Activated T-cell treated with anti-CD3 and anti-CD28 coated beads, Interleukin-2, amount 50 U/mL, for 1 hour (primary cell): ENCODE data around the gene COL2A1.

ENCODE experiments used
- DNase-seq: peaks from one replicate; pipeline ENCODE4 v3.0.0-alpha.2; 2020

Gene COL2A1

GRCh38 chr12:48010366-48010970 lies 6.2 kb upstream of the COL2A1 start:
- DNase-seq, result no peak

GRCh38 chr12:48009471-48009870 lies 5.2 kb upstream of the COL2A1 start:
- no peak for DNase-seq

DNA sequence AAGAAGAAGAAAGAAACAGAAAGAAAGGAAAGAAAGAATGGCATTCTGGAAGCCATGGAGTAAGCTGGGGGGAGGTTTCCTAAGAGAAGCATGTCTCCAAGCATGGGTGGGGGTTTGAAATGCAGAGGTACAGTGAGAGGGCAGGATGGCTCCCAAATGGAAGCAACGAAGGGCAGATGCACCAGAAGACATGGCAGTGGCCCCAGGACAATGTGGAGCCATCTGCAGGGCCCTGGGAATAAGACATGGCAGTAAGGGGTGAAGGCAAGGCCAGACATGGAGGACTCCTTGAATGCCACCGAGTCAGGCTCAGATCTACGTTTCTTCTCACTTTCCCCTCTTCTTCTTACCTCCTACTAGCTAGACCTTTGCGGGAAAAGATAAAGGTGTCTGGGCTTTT lies 4.7 kb upstream of the COL2A1 start:
- DNase-seq, result no peak

- DNase-seq, result no peak
These were observed 4.1 kb upstream of the COL2A1 start for GRCh38 chr12:48008349-48008748.

- DNase-seq, result no peak
These were observed 2.9 kb upstream of the COL2A1 start for GRCh38 chr12:48007206-48007605.

- DNase-seq, result no peak
These were observed 1.4 kb upstream of the COL2A1 start for GRCh38 chr12:48005750-48006021.

DNA sequence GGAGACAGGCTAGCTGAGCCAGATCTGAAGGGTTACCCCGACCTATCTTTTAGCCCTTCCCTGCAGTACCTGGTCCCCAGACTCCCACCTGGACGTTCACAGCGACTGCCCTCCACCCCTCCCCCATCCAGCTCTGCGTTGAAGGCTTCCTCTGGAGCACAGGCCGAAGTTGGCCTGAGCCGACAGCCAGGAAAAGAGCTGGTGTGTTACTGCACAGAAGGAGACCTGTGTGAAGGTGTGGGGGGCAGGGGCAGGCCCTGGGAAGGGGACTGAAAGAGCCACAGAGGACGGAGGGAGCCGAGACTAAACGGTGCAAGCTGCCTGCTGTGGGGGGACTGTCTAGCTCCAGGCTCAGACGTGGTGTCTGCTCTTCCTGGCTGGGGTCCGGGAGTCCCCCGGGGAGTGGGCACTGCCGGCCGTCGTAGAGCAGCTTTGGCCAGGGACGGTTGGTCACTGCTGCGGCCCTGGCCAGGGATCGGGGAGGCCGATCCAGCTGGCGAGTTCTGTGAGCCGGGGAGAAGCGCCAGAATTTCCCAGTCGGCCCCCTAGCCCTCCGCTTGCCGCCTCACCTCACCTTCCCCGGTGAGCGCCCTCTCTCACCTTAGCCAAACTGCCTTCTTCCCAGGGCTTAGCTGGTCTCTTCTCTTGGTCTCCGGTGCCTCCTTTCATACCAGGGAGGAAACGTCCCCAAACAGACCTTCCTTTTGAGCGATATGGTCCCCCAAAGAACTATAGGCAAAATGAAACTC lies 899 bp upstream of the COL2A1 start:
- DNase-seq, result no peak

DNA sequence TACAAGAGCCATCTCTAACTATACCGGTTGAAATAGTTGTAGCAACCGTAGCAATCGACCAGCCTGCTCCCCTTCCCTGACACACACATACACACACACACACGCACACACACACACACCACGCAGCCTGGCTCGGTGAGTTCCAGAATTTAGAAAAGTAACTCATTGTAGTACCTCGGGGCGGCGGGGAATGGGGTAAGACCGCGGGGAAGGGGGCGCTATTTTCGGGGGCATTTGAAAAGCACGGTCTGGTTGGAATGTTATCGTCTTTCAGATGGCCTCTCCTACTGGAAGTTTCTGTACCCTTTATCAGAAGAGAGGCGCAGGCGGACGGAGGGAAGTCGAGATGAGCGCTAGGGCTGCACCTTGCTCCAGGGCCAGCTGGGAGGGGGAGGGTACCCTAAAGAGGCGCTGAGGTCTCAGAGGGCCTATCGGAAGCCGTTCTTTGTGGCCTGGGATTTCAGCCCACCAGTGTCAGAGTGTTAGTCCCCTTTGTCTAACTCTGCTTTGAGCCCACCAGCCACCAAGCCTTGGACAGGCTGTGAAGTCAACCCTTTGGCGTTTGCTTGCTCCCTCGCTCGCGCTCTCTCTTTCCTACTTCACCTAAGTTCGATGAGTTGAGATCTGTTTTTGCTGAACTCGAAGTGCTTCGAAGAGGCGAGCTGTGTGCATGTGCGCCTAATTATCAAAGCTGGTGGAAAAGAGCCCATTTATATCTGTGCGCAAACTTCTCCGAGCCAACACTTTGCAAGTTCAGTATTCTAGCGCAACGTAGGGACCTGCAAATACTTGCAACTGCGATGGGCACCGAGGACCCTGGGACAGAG lies 837 bp downstream of the COL2A1 start:
- DNase-seq, result peak; percentile 30

DNA sequence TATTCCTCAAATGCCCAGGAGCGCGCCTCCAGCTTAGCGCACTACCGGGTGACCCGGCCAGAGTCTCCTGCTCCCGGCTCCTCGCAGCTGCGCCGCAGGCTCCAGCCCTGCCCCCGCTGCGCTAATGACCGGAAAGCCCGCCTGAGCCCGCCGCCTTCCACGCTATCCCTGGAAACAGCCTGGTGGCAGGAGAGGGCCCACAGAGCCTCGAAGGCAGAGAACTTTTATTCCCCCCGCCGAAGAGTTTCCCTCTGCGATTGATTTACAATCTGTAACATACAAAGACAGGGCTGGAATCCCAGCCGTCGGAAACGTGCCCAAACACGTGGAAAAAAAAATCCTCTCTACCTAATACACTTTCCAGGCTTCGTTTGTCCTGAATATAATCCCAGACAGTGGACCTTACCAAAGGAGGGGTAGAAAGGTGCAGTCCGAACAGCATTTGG lies 1.5 kb downstream of the COL2A1 start:
- DNase-seq, result no peak

DNA sequence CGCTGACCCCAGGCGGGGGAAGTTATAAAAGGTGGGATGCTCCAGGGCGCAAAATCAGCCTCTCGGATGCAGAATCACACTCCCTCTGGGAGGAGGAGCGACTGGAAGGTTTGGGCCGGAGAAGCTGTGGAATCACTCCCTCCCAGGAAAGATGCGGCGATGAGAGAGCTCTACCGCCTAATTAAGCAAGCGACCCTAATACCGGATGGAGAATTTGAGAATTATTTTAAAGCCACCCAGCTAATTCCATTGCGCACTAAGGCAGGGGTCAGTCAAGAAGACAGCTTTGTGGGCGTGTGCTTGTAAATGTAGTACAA lies 1.9 kb downstream of the COL2A1 start:
- DNase-seq, result no peak

DNA sequence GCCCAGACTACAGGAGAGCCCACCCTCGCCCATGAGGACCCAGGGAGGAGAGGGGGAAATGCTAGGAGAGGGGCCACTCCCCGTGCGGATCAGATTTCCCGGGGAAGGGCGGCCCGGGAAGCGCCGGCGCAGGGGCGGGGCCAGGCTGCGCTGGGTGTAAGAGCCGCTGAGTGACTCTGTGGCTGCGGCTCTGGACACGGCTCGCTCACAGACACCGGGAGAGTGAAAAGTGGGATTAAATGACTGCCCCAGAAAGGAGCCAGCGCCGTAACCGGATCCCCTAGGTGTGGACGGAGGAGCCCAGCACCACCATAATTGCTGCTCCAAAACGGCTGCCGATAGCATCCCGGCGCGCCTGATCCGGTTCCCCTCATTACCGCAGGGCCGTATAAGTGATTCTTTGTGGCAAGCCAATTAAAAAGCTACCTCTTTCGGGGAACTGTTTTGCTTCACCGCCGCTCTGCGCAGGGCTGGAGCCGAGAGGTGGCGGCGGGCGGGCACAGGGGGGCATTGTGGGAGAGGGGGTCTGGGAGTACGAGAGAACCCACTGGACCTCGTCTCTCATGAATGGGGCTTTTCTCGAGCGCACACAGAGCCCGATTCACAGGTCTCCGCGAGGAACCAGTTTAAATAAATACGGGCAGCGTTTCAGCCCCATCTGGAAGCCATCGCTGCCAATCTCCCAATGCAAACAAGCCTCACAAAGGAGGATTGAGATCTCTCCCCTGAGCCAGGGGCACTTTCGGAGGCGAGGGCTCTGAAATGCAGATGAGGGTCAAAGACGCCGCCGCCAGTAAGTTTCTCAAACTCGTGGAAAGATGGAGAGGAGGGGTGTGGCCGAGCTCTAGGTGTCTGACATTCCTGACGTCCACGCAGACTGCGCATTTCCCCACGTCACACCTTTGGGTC lies 2.5 kb downstream of the COL2A1 start:
- DNase-seq, result no peak

GRCh38 chr12:48000878-48001504 lies 3.3 kb downstream of the COL2A1 start:
- no peak for DNase-seq

DNA sequence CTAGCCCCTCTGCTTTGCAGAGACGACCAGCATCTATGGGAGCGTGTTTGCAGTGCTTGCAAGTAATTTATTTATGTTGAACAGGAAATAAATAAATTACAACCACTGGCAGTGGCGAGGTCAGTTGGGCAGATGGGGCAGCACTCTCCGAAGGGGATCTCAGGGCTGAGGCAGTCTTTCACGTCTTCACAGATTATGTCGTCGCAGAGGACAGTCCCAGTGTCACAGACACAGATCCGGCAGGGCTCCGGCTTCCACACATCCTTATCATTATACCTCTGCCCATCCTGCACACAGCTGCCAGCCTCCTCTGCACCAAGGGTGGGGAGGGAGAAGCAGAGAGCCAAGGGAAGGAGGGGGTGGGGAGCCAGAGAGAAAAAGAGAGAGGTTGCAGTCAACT lies 4.5 kb downstream of the COL2A1 start:
- DNase-seq, result no peak

GRCh38 chr12:47997321-47997720 lies 7.0 kb downstream of the COL2A1 start:
- DNase-seq, result no peak

DNA sequence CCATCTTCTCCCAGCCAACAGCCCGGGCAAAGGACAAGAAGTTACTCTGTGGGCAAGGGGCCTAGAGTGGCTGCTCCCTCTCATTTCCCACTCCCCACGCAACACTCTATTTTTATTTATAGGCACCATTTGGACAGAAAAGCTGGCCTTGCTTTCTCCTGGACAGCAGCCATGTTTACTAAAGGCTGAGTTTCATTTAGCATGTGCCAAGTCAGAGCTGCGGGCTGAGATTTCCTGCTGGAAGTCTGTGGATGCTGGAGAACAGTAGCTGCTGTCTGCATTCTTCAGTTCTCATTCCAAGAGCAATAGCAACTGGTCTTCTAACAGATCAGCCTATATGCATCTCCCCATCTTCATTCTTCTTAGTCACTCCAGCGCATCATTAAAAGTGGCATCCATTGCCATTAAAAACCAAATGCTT lies 8.3 kb downstream of the COL2A1 start:
- no peak for DNase-seq

- DNase-seq, result no peak
These were observed 10.8 kb downstream of the COL2A1 start for GRCh38 chr12:47993491-47993890.

DNA sequence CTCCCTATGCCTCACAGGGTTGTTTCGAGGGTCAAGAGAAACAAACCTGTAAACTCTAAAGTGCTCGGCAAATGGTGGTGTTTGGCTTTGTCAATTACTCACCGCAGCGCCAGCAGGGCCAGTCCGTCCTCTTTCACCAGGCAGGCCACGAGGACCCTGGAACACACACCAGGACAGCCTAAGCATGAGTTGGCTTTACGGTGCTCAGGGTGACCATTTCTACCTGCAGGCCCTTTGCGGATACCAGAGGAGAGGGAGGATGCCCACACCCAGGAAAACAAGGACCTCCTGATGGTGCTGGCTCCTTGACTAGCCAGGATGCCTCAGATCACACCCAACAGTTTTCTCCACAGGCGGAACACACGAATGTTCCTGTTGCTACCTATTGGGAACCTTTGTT lies 11.5 kb downstream of the COL2A1 start:
- DNase-seq, result no peak

DNA sequence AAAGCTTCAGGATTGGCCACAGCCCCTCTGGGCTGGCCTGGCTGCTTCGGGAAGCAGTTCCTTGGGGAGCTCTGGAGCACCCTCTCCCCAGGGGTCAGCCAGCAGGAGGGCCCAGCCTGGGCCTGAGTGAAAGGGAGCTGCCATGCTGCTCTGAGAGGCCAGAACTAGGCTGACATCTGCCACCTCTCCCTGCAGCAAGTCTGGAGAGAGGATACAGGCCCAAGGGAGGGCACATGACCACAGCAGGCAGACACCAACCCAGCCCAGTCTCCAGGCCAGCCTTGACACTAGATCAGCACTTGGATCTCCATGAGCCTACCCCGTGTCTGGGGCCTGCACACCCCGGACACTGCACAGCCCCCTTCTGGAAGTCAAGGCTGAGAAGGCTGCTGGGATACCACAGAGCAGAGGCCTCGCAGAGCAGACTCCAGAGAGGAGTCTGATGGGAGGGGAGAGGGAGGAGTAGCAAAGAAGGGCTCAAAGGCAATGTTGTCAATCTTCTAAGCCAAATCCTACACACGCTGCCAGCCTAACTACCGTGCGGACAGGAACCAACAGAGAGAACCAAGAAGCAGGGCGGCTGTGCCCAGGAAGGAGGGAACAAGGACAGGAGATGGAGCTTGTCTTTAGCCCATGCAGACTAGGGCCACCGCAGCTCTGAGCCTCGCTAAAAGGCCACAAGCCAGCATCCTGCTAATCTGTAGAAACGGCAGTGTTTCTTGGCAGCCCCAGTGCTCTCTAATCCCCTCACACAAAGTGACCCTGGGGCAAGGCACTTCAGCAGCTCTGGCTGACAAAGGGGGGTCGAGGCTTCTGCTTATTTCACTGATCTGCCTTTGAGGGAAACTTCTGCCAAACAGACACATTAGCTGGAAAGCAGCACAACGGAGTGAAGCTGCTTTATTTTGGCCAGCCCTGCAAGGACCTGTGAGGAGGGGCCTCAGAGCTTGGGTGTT lies 12.9 kb downstream of the COL2A1 start:
- no peak for DNase-seq

DNA sequence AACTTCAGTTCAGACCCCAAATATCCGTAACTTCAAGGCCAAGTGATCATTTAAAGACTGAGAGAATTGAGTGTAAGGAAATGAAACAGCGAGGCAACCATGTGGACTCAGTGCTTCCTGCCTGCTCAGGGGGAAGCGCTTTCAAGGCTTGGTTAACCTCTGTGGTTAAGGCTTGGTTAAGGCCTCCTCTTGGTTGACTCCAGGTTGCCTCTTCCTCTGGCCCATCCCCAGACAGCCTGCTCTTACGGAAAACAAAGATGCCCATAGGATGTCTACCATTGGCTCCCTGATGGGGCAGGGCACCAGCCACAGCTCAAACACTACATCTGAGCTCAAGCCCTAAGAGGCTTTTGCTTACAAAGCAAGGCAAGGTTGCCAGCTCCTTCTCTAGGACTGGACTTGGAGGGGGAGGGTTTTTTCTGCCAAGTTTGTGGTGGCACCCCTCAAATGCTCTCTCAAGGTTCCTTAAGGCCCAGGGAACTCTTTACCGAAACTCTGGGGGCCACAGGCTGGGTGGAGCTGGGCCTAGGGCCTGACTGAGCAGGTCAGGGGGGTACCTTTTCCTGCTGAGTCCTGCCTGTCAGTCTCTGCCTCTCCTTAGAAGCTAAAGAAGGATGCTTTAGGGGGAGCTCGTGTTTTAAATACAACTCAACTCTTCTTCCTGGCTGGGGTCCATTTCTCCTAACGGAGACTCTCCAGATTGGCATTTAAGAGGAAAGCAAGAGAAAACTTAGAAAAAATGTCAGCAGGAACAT lies 13.7 kb downstream of the COL2A1 start:
- DNase-seq, result no peak

GRCh38 chr12:47989666-47990065 lies 14.6 kb downstream of the COL2A1 start:
- DNase-seq, result no peak

GRCh38 chr12:47989023-47989417 lies 15.3 kb downstream of the COL2A1 start:
- DNase-seq, result no peak
